ENCODE data around the gene RABGEF1.

Gene RABGEF1

DNA sequence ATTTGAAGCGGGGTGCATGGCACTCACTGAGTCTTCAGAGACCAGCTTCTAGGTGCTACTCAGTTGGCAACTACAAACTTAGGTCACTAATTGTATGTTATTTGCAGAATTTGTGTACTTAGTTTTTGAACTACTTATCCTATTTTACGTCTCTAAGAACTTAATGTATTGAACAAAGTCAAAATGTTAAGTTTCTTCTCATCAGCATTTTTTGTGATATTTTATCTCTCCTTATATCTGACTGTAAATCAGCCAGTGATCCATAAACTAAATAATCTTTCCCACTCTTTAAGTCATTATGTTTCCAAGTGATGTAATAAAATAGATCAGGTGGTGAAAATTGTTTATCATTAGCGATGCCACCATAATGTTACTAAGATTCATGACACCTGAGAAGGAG lies 120.2 kb downstream of the RABGEF1 start:
- ATAC-seq, result no peak

Measured in activated CD4-positive, CD25-positive, alpha-beta regulatory T cell treated with anti-CD3 and anti-CD28 coated beads, Interleukin-2, amount 50 U/mL, for 24 hours (primary cell).